ENCODE measurements around the gene GPATCH2L. TPM values are rescaled to one million over a fixed set of nuclear protein-coding genes. Genes with fewer than 3 reads are reported as not detected.

GPATCH2L gene
- total RNA-seq, 2 experiments from 2014 or later = 50.1 to 52.1 TPM

DNA sequence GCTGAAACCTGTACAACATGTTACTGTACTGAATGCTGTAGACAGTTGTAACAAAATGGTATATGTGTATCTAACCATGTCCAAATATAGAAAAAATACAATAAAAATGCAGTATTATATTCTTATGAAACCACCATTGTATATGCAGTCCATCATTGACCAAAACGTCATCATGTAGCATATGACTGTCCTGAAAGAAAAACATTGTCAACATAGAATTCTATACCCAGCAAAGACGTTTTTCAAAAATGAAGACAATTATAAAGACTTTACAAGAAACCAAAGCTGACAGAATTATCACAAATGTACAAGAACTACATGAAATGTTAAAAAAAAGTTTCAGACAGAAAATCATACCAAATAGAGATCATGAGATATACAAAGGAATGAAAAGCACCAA, 8.1 kb upstream of the GPATCH2L start:
- intact Hi-C loops (cut with micrococcal nuclease) = no loop called here
- Mint-ChIP-seq H3K4me1 (ENCODE audit: low read depth) (no peaks in the 10 kb centered on the region), H3K9me3 (peaks cover 23% of the 10 kb centered on the region), H3K27me3 (peaks cover 18% of the 10 kb centered on the region), H3K4me3 (no peak overlapping the region), H3K27ac (no peak overlapping the region), H3K36me3 (peaks cover 2% of the 10 kb centered on the region)
- CTCF ChIA-PET = no interaction called here
- POLR2A ChIA-PET = no interaction called here
- DNase-seq = no peak

DNA sequence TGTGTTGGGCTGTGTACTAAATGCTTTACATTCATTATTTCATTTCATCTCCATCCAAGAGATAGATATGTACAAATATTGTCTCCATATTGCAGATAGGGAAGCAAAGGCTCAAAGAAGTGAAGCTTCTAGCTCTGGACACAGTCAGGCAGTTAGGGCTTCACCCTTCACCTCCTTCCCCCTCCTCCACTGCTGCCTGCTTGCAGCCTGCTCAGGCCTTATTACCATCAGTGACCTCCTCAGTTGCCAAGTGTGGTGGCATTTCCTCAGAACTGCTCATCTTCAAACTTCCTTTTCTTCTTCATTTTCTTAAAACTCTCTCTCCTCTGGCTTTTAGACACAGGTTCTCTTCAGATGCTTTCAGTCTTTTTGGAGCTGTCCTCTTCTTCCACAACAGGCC, 4.7 kb upstream of the GPATCH2L start:
- ChIA-PET POLR2A (no interaction called here), CTCF (no interaction called here)
- no peak overlapping the region for H3K27ac Mint-ChIP-seq
- DNase-seq = no peak
- peaks cover 23% of the 10 kb centered on the region for H3K9me3 Mint-ChIP-seq
- intact Hi-C loops (cut with micrococcal nuclease) = no loop called here
- no peak overlapping the region for H3K4me3 Mint-ChIP-seq
- H3K36me3 Mint-ChIP-seq = peaks cover 4% of the 10 kb centered on the region
- H3K27me3 Mint-ChIP-seq = no peaks in the 10 kb centered on the region
- H3K4me1 Mint-ChIP-seq (ENCODE audit: low read depth) = peaks cover 7% of the 10 kb centered on the region

DNA sequence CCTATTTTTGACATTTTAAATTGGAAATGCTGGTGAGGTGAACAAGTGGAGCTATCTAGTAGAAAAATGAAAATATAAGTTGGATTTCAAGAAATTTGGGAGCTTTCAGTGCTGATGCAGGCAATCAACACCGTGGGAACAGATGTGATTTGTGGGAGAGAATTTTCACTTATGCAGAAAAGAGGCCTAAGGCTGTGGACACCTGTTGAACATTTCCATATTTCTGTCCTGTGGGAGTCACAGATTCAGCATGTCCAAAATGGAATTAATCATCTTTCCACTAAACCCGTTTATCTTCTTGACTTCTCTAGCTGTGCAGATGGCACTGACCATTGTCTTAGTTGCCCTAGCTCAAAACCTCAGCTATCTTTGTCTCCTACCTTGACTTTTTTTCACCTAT, 2.5 kb upstream of the GPATCH2L start:
- intact Hi-C loops (cut with micrococcal nuclease) = no loop called here
- ChIA-PET CTCF (no interaction called here), POLR2A (no interaction called here)
- Mint-ChIP-seq H3K4me3 (no peak overlapping the region), H3K4me1 (ENCODE audit: low read depth) (peaks cover 26% of the 10 kb centered on the region), H3K27ac (no peak overlapping the region), H3K27me3 (no peaks in the 10 kb centered on the region), H3K36me3 (peaks cover 17% of the 10 kb centered on the region), H3K9me3 (peaks cover 10% of the 10 kb centered on the region)
- DNase-seq = no peak

DNA sequence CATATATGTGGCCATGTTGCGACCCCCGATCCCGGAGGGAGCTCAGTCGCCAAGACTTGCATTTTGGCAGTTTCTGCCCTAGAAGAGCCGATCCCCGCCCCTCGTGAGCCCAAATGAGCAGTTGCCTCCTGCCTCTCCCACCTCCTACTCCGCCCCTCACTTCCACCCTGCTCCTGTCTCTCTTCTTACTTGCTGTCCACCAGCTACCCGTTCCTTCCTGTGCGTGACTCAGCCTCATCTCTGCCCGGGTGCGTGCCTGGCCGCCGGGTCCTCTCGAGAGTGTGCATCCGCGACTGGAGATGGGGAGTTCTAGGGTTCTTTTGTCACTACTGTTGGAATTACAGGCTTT, 585 bp downstream of the GPATCH2L start:
- DNase-seq = peak; percentile 90
- intact Hi-C loops (cut with micrococcal nuclease) = loop anchor here (1.0 to 5.0 kb wide), 5 partner anchors 167 to 945 kb away; partner anchors contain the start of genes CIPC, ERG28, IFT43 and TTLL5
- Mint-ChIP-seq H3K27me3 (no peaks in the 10 kb centered on the region), H3K27ac (peak overlapping the region; percentile 96), H3K4me1 (ENCODE audit: low read depth) (peaks cover 55% of the 10 kb centered on the region), H3K36me3 (peaks cover 39% of the 10 kb centered on the region), H3K9me3 (no peaks in the 10 kb centered on the region), H3K4me3 (peak overlapping the region; percentile 93)
- CTCF ChIA-PET = no interaction called here
- POLR2A ChIA-PET = interaction anchor here (1.5 kb wide), 1 partner anchor 10 kb away, joined by 3 read pairs; no protein-coding TSS in a partner anchor

DNA sequence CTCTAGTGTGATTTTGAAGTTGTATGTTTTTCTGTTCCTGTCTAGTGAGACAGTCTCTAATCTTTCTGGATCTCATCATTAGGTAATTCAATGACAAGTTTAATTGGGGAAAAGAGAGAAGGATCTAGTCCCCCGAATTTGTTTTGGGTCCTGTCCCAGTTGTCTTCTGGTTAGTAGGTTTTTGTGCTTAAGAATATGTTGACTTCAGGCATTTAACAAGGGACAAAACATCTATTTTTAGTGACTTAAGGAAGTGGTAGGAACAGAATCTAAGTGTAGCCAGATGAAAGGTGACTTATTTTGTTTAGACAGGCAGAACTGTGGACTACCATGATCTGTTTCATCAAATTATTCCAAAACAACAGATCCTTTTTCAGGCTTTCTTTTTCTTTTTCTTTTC, 2.2 kb downstream of the GPATCH2L start:
- Mint-ChIP-seq H3K27ac (no peak overlapping the region), H3K36me3 (peaks cover 49% of the 10 kb centered on the region), H3K4me1 (ENCODE audit: low read depth) (peaks cover 68% of the 10 kb centered on the region), H3K4me3 (peak overlapping the region; percentile 32), H3K27me3 (no peaks in the 10 kb centered on the region), H3K9me3 (no peaks in the 10 kb centered on the region)
- intact Hi-C loops (cut with micrococcal nuclease) = loop anchor here (2.0 to 5.0 kb wide), 4 partner anchors 493 to 943 kb away; partner anchors contain the start of genes CIPC, ERG28, TTLL5 and VASH1
- ChIA-PET POLR2A (no interaction called here), CTCF (interaction anchor here (1.0 kb wide), 1 partner anchor 199 kb away, joined by 3 read pairs; no protein-coding TSS in a partner anchor)
- DNase-seq = no peak

DNA sequence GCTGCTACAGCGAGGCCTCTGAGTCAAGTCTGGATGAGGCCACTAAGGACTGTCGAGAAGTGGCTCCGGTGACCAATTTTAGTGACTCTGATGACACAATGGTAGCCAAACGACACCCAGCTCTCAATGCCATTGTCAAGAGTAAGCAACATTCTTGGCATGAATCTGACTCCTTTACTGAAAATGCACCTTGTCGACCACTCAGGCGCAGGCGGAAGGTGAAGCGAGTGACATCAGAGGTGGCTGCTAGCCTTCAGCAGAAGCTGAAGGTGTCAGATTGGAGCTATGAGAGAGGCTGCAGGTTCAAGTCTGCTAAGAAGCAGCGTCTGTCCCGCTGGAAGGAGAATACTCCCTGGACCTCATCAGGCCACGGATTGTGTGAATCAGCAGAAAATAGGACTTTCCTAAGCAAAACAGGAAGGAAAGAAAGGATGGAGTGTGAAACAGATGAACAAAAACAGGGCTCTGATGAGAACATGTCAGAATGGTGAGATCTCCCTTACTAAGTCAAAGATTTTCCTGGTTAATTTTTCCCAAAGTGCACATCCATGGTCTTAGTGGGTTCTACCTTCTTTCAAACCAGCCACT, 2.9 kb downstream of the GPATCH2L start:
- no peak for DNase-seq
- CTCF ChIA-PET = interaction anchor here (1.0 kb wide), 1 partner anchor 198 kb away, joined by 3 read pairs; no protein-coding TSS in a partner anchor
- H3K9me3 Mint-ChIP-seq = no peaks in the 10 kb centered on the region
- peaks cover 55% of the 10 kb centered on the region for H3K36me3 Mint-ChIP-seq
- H3K4me1 Mint-ChIP-seq (ENCODE audit: low read depth) = peaks cover 72% of the 10 kb centered on the region
- intact Hi-C loops (cut with micrococcal nuclease) = loop anchor here (5.0 kb wide), 3 partner anchors 587 to 943 kb away; partner anchors contain the start of genes CIPC and VASH1
- H3K27ac Mint-ChIP-seq = no peak overlapping the region
- POLR2A ChIA-PET = no interaction called here
- H3K27me3 Mint-ChIP-seq = no peaks in the 10 kb centered on the region
- H3K4me3 Mint-ChIP-seq = no peak overlapping the region

DNA sequence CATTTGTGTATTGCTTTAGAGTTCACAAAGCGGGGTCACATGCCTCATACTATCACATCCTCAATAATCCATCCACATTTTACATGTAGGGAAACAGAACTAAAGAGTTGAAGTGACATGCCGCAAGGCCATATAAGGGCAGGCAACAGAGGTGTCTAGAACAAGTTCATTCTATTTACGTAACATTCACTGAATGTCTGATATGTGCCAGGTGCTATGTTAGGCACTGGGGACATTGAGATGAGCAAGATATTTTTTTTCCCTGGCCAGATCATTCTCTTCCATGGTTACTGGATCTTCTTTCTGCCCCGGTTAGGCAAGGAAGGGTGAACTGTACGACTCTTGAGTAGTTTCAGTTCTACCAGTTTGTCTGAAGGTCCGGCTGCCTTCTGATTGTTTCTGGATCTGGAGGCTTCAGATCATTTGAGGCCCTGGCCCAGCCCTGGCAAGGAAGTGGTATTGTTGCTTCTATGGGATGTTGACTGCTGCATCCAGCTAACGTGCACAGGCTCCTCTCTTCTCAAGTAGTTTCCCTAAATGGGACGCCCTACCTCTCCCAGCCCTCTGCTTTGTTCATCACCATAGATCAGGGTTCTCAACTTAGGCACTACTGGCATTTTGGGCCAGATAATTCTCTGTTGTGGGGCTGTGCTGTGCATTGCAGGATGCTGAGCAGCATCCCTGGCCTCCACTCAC, 12.1 kb downstream of the GPATCH2L start:
- DNase-seq = no peak
- no peaks in the 10 kb centered on the region for H3K27me3 Mint-ChIP-seq
- H3K9me3 Mint-ChIP-seq = peaks cover 3% of the 10 kb centered on the region
- no peak overlapping the region for H3K27ac Mint-ChIP-seq
- peaks cover 40% of the 10 kb centered on the region for H3K36me3 Mint-ChIP-seq
- ChIA-PET CTCF (no interaction called here), POLR2A (no interaction called here)
- H3K4me3 Mint-ChIP-seq = no peak overlapping the region
- intact Hi-C loops (cut with micrococcal nuclease) = no loop called here
- peaks cover 30% of the 10 kb centered on the region for H3K4me1 Mint-ChIP-seq (ENCODE audit: low read depth)

DNA sequence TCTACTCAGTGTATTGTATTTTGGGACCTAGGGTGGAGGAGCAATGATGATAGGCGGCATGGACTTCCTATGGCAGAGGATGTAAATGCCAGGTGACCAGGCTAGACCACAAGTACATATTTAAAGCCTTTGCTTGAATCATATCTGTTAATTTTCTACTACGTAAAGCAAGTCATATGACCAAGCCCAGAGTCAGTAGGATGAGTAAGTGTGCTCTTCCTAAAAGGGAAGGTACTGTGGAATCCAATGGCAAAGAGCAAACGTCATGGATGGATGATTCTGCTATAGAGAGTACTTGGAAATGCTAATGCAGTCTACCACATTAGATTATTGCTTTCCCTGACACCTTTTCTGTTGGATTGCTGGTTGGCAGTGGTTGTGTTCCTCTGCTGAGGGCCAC, 16.8 kb downstream of the GPATCH2L start:
- POLR2A ChIA-PET = no interaction called here
- DNase-seq = no peak
- H3K9me3 Mint-ChIP-seq = peaks cover 3% of the 10 kb centered on the region
- H3K27ac Mint-ChIP-seq = no peak overlapping the region
- peaks cover 43% of the 10 kb centered on the region for H3K36me3 Mint-ChIP-seq
- H3K4me3 Mint-ChIP-seq = no peak overlapping the region
- peaks cover 9% of the 10 kb centered on the region for H3K4me1 Mint-ChIP-seq (ENCODE audit: low read depth)
- intact Hi-C loops (cut with micrococcal nuclease) = no loop called here
- CTCF ChIA-PET = interaction anchor here (1.0 kb wide), 1 partner anchor 13 kb away, joined by 3 read pairs; no protein-coding TSS in a partner anchor
- no peaks in the 10 kb centered on the region for H3K27me3 Mint-ChIP-seq

DNA sequence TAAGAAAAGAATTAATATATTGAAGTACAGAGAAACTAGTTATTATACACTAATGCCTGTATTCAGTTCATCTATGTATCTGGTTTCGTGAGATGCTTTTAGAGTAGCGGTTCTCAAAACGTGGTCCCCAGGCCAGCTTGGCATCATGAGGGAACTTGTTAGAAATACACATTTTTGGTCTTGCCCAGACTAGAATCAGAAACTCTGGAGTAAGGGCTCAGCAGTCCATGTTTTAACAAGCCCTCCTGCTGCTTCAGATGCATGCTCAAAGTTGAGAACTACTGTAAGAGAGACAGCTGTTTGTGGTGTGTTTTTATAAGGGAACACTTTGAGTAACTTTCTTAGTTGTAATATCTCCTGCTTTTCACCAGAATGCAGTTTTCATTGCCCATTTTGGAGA, 18.1 kb downstream of the GPATCH2L start:
- Mint-ChIP-seq H3K4me1 (ENCODE audit: low read depth) (peaks cover 3% of the 10 kb centered on the region), H3K4me3 (no peak overlapping the region), H3K36me3 (peaks cover 43% of the 10 kb centered on the region), H3K27ac (no peak overlapping the region), H3K9me3 (peaks cover 3% of the 10 kb centered on the region), H3K27me3 (no peaks in the 10 kb centered on the region)
- intact Hi-C loops (cut with micrococcal nuclease) = no loop called here
- DNase-seq = no peak
- ChIA-PET CTCF (no interaction called here), POLR2A (no interaction called here)

DNA sequence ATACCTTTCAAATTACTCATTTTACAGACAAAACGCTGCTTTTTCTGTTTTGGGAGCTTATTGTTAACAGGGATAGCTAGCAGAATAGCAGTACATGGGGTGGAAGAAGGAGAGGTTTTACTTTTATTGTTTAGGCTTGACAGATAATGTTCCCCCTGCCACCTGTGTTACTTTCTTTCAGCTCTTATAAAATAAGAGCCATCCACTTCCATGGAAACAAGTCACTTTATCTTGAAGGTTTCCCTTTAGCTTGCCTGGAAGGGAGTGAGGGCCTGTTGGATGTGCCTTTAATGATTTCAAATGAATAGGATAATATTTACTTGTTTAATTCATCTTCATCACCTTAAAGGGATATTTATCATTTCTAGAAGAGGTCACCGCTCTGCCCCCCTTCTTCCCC, 23.3 kb downstream of the GPATCH2L start:
- DNase-seq = no peak
- Mint-ChIP-seq H3K27me3 (no peaks in the 10 kb centered on the region), H3K4me1 (ENCODE audit: low read depth) (no peaks in the 10 kb centered on the region), H3K27ac (no peak overlapping the region), H3K4me3 (no peak overlapping the region), H3K36me3 (peaks cover 42% of the 10 kb centered on the region), H3K9me3 (no peaks in the 10 kb centered on the region)
- ChIA-PET POLR2A (no interaction called here), CTCF (no interaction called here)
- intact Hi-C loops (cut with micrococcal nuclease) = no loop called here

DNA sequence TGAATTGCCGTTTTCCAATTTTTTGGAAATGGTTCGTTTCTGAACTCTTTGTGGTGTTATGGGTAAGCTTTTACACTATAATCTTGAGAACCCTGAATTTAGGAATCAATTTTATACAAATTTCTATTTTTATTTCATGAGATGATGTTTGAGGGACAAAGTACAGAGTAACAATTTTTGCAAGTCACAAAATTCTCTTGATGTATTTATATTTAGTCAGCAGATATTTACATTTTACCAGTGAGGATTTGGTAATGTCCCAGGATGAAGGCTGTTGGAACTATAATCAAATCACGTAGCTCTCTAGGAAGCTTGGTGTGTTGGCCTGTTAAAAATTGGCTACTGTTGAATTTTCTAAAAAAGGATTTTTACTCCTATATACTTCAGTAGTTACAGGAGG, 24.2 kb downstream of the GPATCH2L start:
- Mint-ChIP-seq H3K4me3 (no peak overlapping the region), H3K27me3 (no peaks in the 10 kb centered on the region), H3K36me3 (peaks cover 47% of the 10 kb centered on the region), H3K9me3 (no peaks in the 10 kb centered on the region), H3K27ac (no peak overlapping the region), H3K4me1 (ENCODE audit: low read depth) (no peaks in the 10 kb centered on the region)
- intact Hi-C loops (cut with micrococcal nuclease) = no loop called here
- DNase-seq = no peak
- ChIA-PET CTCF (no interaction called here), POLR2A (no interaction called here)

DNA sequence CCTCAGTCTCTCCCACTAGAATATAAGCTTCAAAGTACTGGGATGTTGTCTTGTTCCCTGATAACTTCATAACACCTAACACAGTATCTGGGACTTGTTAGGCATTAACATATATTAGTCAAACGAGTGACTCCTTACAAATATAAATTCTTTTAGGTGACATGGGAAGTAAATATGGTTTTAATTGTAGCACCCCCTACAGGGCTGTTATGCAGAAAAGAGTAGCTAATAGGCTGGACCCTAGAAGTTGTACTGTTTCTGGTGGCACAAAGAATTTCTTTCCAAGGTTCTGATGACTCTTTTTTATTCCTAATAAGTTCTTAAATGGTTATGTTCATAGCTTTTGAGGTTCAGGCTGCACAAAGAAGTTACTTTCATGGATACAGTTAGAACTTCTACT, 29.8 kb downstream of the GPATCH2L start:
- H3K4me1 Mint-ChIP-seq (ENCODE audit: low read depth) = peaks cover 2% of the 10 kb centered on the region
- intact Hi-C loops (cut with micrococcal nuclease) = no loop called here
- no peak overlapping the region for H3K4me3 Mint-ChIP-seq
- H3K9me3 Mint-ChIP-seq = no peaks in the 10 kb centered on the region
- peaks cover 58% of the 10 kb centered on the region for H3K36me3 Mint-ChIP-seq
- POLR2A ChIA-PET = no interaction called here
- no peaks in the 10 kb centered on the region for H3K27me3 Mint-ChIP-seq
- no peak overlapping the region for H3K27ac Mint-ChIP-seq
- no peak for DNase-seq
- CTCF ChIA-PET = interaction anchor here (0.8 to 1.1 kb wide), 2 partner anchors 14 to 171 kb away, joined by 3 to 4 read pairs; no protein-coding TSS in a partner anchor

Data from activated CD4-positive, alpha-beta memory T cell treated with anti-CD3 and anti-CD28 coated beads for 36 hours (primary cell).